GM23248 (cell line): ENCODE results near the gene EEF1AKMT4. TPM values are rescaled to one million over a fixed set of nuclear protein-coding genes. Genes with fewer than 3 reads are reported as not detected.

Experiments used
- DNase-seq: peaks from one replicate; pipeline ENCODE4 v3.0.0-alpha.2; 2015
- H2AFZ ChIP-seq: fragments of 200-600 bp; sonication (generic); 2 replicates; pipeline ENCODE4 v1.6.1; 2016; ENCODE audit warnings: antibody characterized with exemption
- H3F3A ChIP-seq: fragments of 200-600 bp; sonication (generic); 2 replicates; pipeline ENCODE4 v1.6.1; 2016; ENCODE audit warnings: mild to moderate bottlenecking, antibody characterized with exemption, mixed run types; ENCODE audit not compliant: insufficient read depth
- H3K27ac ChIP-seq: fragments of 200-600 bp; sonication (generic); 2 replicates; pipeline ENCODE4 v1.5.1; 2016; ENCODE audit warnings: mild to moderate bottlenecking
- H3K27me3 ChIP-seq: fragments of 200-600 bp; sonication (generic); replicated peaks from 2 replicates; pipeline ENCODE4 v1.6.1; 2016; ENCODE audit warnings: mild to moderate bottlenecking; ENCODE audit not compliant: insufficient read depth
- H3K36me3 ChIP-seq: fragments of 200-600 bp; sonication (generic); 2 replicates; pipeline ENCODE4 v1.6.1; 2016; ENCODE audit warnings: low read depth, mild to moderate bottlenecking
- H3K4me1 ChIP-seq: fragments of 200-600 bp; sonication (generic); 2 replicates; pipeline ENCODE4 v1.6.1; 2016; ENCODE audit warnings: mild to moderate bottlenecking; ENCODE audit not compliant: insufficient read depth
- H3K4me2 ChIP-seq: fragments of 200-600 bp; sonication (generic); one replicate; pipeline ENCODE4 v1.6.1; 2016; ENCODE audit warnings: mild to moderate bottlenecking; ENCODE audit not compliant: unreplicated experiment
- H3K4me3 ChIP-seq: fragments of 200-600 bp; sonication (generic); 2 replicates; pipeline ENCODE4 v1.5.1; 2016; ENCODE audit warnings: mild to moderate bottlenecking
- H3K79me2 ChIP-seq: fragments of 200-600 bp; sonication (generic); 2 replicates; pipeline ENCODE4 v1.6.1; 2016; ENCODE audit warnings: mild to moderate bottlenecking; ENCODE audit not compliant: insufficient read depth
- H3K9ac ChIP-seq: fragments of 200-600 bp; sonication (generic); 2 replicates; pipeline ENCODE4 v1.6.1; 2016; ENCODE audit warnings: mild to moderate bottlenecking
- H3K9me2 ChIP-seq: fragments of 200-600 bp; sonication (generic); 2 replicates; pipeline ENCODE4 v1.6.1; 2016; ENCODE audit warnings: mixed run types, mild to moderate bottlenecking, moderate library complexity; ENCODE audit not compliant: insufficient read depth
- H3K9me3 ChIP-seq: fragments of 200-600 bp; sonication (generic); one replicate; pipeline ENCODE4 v1.6.1; 2017; ENCODE audit warnings: low read depth
- H4K20me1 ChIP-seq: fragments of 200-600 bp; sonication (generic); 2 replicates; pipeline ENCODE4 v1.6.0; 2016; ENCODE audit not compliant: insufficient read depth
- EZH2 ChIP-seq: fragments of 200-600 bp; sonication (generic); IDR thresholded peaks from 2 replicates; pipeline ENCODE4 v1.6.1; 2018; ENCODE audit warnings: antibody characterized with exemption, mild to moderate bottlenecking; ENCODE audit not compliant: insufficient read depth, poor library complexity, severe bottlenecking
- EZH2phosphoT487 ChIP-seq: fragments of 200-600 bp; sonication (generic); IDR thresholded peaks from 2 replicates; pipeline ENCODE4 v1.6.1; 2018; ENCODE audit warnings: antibody characterized with exemption, moderate library complexity, mild to moderate bottlenecking, low read depth; ENCODE audit not compliant: insufficient read depth
- WGBS, 2 experiments: methylation state at CpG; one replicate each; pipeline ENCODE4 v1.1.6; 2015 to 2017; ENCODE audit warnings: low lambda C conversion rate in 2 of 2, low coverage in 1 of 2; ENCODE audit errors: missing lambda C conversion rate in 2 of 2; 5-methylcytosine and 5-hydroxymethylcytosine counted together
- in situ Hi-C: fragments of 300-500 bp; cut with MboI; formaldehyde crosslinking; loops from 2 replicates; pipeline ENCODE4 v1.15.0; 2020
- polyA plus RNA-seq: library from polyadenylated mRNA; unstranded; fragments of >200 nt; fragmentation: Nextera tagmentation; extraction: Ambion mirVana; gene quantifications from 2 replicates; pipeline ENCODE4 v1.2.1, GENCODE V29; 2016
- total RNA-seq: library from RNA; depleted of rRNA; stranded (reverse); fragments of >200 nt; shearing (Covaris generic); gene quantifications from 2 replicates; pipeline ENCODE4 v1.2.3, GENCODE V29; 2014; rRNA removed

The EEF1AKMT4 gene
- total RNA-seq: 4.0 and 7.2 TPM in 2 replicates
- polyA plus RNA-seq: 5.3 and 6.1 TPM in 2 replicates

DNA sequence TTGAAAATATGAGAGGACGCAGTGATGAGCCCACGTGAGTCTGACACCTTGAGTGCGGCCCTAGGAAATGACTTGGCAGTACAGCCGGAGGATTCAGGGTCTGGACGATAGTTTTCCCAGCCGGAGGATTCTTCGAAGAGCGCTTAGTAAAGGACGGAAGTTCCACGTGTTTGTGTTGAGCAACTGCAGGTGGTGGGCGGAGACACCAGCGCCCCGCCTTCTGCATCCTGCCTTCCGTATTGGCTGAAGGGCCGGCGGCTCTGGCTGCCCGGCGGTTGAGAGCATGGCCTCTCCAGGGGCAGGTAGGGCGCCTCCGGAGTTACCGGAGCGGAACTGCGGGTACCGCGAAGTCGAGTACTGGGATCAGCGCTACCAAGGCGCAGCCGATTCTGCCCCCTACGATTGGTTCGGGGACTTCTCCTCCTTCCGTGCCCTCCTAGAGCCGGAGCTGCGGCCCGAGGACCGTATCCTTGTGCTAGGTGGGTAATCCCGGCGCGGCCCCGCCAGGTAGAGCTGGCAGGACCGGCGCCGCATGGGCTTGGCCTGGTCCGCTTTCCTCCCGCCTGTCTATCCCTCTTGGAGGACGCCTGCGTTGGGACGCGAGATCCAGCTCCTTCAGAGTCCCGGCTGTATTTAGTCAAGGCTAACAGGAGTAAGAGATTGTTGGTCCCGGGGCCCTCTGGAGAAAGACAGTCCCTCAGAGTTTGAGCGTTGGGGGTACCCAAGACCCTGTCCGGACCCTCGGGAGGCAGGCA is at the start of gene EEF1AKMT4:
TSS of gene EEF1AKMT4 (plus strand) at position 261 of the 755 bp plus-strand sequence. CDS start at position 284, 23 bp downstream.
- in situ Hi-C loops: loop anchor here (10.0 kb wide), 1 partner anchor 355 kb away; no protein-coding TSS in a partner anchor
- WGBS, 2 experiments: 1% methylated on average over 49 to 54 of the region's 54 CpGs

GRCh38 chr3:184200825-184201224 is 48.6 kb upstream of the EEF1AKMT4 start:
- no peaks in the 10 kb centered on the region for H4K20me1 ChIP-seq
- H3K36me3 ChIP-seq: no peaks in the 10 kb centered on the region
- no peak overlapping the region for H3K27ac ChIP-seq
- no peaks in the 10 kb centered on the region for H3K79me2 ChIP-seq
- no peaks in the 10 kb centered on the region for H3K9me2 ChIP-seq
- H3K4me2 ChIP-seq: no peak overlapping the region
- TF ChIP-seq EZH2 (no peak), EZH2phosphoT487 (no peak)
- H3K4me1 ChIP-seq: no peaks in the 10 kb centered on the region
- H3K4me3 ChIP-seq: no peak overlapping the region
- H3K9ac ChIP-seq: no peak overlapping the region
- H3F3A ChIP-seq: no peaks in the 10 kb centered on the region
- in situ Hi-C loops: no loop called here
- no peaks in the 10 kb centered on the region for H3K9me3 ChIP-seq
- peaks cover 2% of the 10 kb centered on the region; the same call in 1 of the 2 replicates for H3K27me3 ChIP-seq
- no peak for DNase-seq
- no peak overlapping the region for H2AFZ ChIP-seq

More for the DNA sequence above, at the start of gene EEF1AKMT4:
- Histone ChIP-seq H3K4me1 (no peaks in the 10 kb centered on the region), H3K4me2 (peak within 1 kb of the TSS; percentile 100), H3K4me3 (peak within 1 kb of the TSS; percentile 97), H2AFZ (peak within 1 kb of the TSS; percentile 100), H4K20me1 (no peaks in the 10 kb centered on the region), H3F3A (peaks cover 8% of the 10 kb centered on the region), H3K27me3 (no peaks in the 10 kb centered on the region), H3K9ac (peak within 1 kb of the TSS; percentile 94), H3K27ac (peak within 1 kb of the TSS; percentile 89), H3K36me3 (no peaks in the 10 kb centered on the region), H3K9me3 (no peaks in the 10 kb centered on the region), H3K9me2 (no peaks in the 10 kb centered on the region), H3K79me2 (peaks cover 35% of the 10 kb centered on the region)
- DNase-seq: peak; percentile 99
- no peak for TF ChIP-seq EZH2phosphoT487
- TF ChIP-seq EZH2: no peak

DNA sequence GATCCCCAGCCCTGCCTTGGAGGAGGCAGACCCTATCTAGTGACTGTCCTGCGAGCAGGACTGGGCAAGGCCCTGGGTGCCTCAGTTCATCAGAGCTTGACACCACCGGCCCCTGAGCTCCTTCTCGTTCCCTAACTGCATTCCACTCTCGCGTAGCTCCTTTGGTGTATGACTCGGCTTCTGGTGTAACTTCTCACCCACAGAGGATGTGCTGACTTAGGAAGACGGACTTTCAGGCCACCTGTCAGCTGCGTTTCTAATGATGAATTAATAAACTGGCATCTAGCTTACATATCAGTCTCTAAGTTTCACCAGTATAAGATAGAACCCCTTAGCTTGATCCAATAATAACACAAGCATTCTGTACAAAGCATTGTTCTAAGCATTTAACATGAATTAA is 45.9 kb upstream of the EEF1AKMT4 start:
- in situ Hi-C loops: no loop called here
- WGBS, 2 experiments: 78 to 81% methylated on average over 8 of the region's 8 CpGs

DNA sequence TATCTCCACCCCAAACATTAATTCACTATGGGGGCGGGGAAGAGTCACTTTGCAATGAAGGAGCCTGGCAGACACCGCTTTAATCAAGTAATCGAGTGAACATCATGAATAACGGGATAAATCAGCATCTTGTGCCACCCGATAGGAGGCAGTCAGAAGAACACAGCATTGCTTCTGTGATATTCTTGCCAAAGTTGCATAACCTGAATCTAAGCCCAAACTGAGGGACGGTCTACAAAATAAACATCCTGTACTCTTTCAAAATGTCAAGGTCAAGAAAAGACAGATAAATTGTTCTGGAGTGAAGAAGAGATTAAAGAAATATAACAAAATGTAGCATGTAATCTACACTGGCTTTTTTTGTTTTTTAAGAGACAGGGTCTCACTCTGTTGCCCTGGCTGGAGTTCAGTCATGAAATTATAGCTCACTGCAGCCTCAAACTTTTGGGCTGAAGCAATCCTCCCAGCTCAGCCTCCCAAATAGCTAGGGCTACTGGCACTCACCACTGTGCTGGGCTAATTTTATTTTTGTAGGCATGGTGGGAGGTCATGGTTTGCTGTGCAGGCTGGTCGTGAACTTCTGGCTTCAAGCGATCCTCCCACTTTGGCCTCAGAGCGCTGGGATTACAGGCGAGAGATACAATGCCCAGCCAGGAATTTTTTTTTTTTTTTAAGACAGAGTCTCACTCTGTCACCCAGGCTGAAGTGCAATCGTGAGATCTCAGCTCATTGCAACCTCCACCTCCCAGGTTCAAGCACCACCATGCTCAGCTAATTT is 40.1 kb upstream of the EEF1AKMT4 start:
- Histone ChIP-seq H3K4me1 (no peaks in the 10 kb centered on the region), H3K9me2 (no peaks in the 10 kb centered on the region), H3F3A (no peaks in the 10 kb centered on the region), H3K79me2 (no peaks in the 10 kb centered on the region), H3K27ac (no peak overlapping the region), H2AFZ (no peak overlapping the region), H3K9me3 (no peaks in the 10 kb centered on the region), H3K4me3 (no peak overlapping the region), H3K9ac (no peak overlapping the region), H3K4me2 (no peak overlapping the region), H3K27me3 (peaks cover 15% of the 10 kb centered on the region; the same call in 1 of the 2 replicates), H3K36me3 (no peaks in the 10 kb centered on the region), H4K20me1 (no peaks in the 10 kb centered on the region)
- no peak for TF ChIP-seq EZH2
- no peak for TF ChIP-seq EZH2phosphoT487
- 22 to 23% methylated on average over 11 of the region's 11 CpGs for WGBS, 2 experiments
- DNase-seq: no peak
- in situ Hi-C loops: no loop called here

More for the DNA sequence above, 45.9 kb upstream of the EEF1AKMT4 start:
- H3K4me2 ChIP-seq: no peak overlapping the region
- no peaks in the 10 kb centered on the region for H4K20me1 ChIP-seq
- no peaks in the 10 kb centered on the region for H3K9me2 ChIP-seq
- no peaks in the 10 kb centered on the region for H3K36me3 ChIP-seq
- peaks cover 12% of the 10 kb centered on the region; the same call in 1 of the 2 replicates for H3K27me3 ChIP-seq
- no peak overlapping the region for H3K27ac ChIP-seq
- H3K9ac ChIP-seq: no peak overlapping the region
- no peaks in the 10 kb centered on the region for H3K79me2 ChIP-seq
- no peak for DNase-seq
- no peak overlapping the region for H2AFZ ChIP-seq
- H3K9me3 ChIP-seq: no peaks in the 10 kb centered on the region
- H3K4me1 ChIP-seq: no peaks in the 10 kb centered on the region
- H3K4me3 ChIP-seq: no peak overlapping the region
- no peaks in the 10 kb centered on the region for H3F3A ChIP-seq
- TF ChIP-seq EZH2 (no peak), EZH2phosphoT487 (no peak)
